Panc1 (cell line): ENCODE results near the gene EPHB2. TPM values are rescaled to one million over a fixed set of nuclear protein-coding genes. Genes with fewer than 3 reads are reported as not detected.
A peak's percentile ranks its signal among the peaks of the same experiment; 100 is the strongest.

Experiments used
- ATAC-seq: fragments of 200-7000 bp; cut with Tn5 transposase; 2 replicates; pipeline ENCODE4 v1.9.1; 2020; ENCODE audit warnings: mild to moderate bottlenecking, moderate library complexity
- BruUV-seq: library from RNA; stranded (reverse); fragments of 400-500 nt; replicated peaks from 2 replicates; lab custom pipeline; 2021; lab: Mats Ljungman, UMichigan
- CTCF ChIA-PET: fragments of 300-600 bp; sonication (Branson Sonifier 250); formaldehyde crosslinking; loops from one replicate; lab custom pipeline; 2022; ENCODE audit warnings: antibody characterized with exemption; lab: Charles Lee
- POLR2A ChIA-PET: fragments of 300-600 bp; sonication (Branson Sonifier 250); formaldehyde crosslinking; loops from one replicate; lab custom pipeline; 2022; ENCODE audit warnings: antibody characterized with exemption; lab: Charles Lee
- DNase-seq: peaks from one replicate; pipeline ENCODE4 v3.0.0-alpha.2; 2010; ENCODE audit warnings: low read depth, low spot score
- H3K27ac ChIP-seq: 2 replicates; pipeline ENCODE4 v1.5.1; 2011; ENCODE audit warnings: mild to moderate bottlenecking, low read length, inconsistent platforms
- H3K27me3 ChIP-seq: fragments of 200-500 bp; sonication (Bioruptor generic); 2 replicates; pipeline ENCODE4 v1.6.0; 2014; ENCODE audit warnings: low read length, inconsistent platforms; ENCODE audit not compliant: control insufficient read depth, insufficient read depth
- H3K36me3 ChIP-seq: fragments of 200-500 bp; sonication (Bioruptor generic); 2 replicates; pipeline ENCODE4 v1.5.1; 2014; ENCODE audit warnings: inconsistent platforms, mild to moderate bottlenecking, low read length, moderate library complexity; ENCODE audit not compliant: control insufficient read depth, insufficient read depth
- H3K4me1 ChIP-seq: 2 replicates; pipeline ENCODE4 v1.5.1; 2011; ENCODE audit warnings: inconsistent platforms, mild to moderate bottlenecking, low read length, moderate library complexity; ENCODE audit not compliant: control insufficient read depth, insufficient read depth
- H3K4me3 ChIP-seq, 2 experiments: 2 replicates each; pipeline ENCODE4 v1.5.1; 2011 to 2012; ENCODE audit warnings: low read depth in 2 of 2, low read length in 2 of 2, mild to moderate bottlenecking in 2 of 2, inconsistent platforms in 1 of 2, moderate library complexity in 1 of 2
- H3K9me3 ChIP-seq: fragments of 200-500 bp; sonication (Bioruptor generic); 2 replicates; pipeline ENCODE4 v1.5.1; 2014; ENCODE audit warnings: low read depth, mild to moderate bottlenecking, inconsistent platforms, low read length, moderate library complexity; ENCODE audit not compliant: control insufficient read depth, insufficient read depth
- CTCF ChIP-seq: fragments of 450-650 bp; IDR thresholded peaks from 2 replicates; pipeline ENCODE4 v1.5.1; 2017; ENCODE audit warnings: mild to moderate bottlenecking
- POLR2AphosphoS5 ChIP-seq: IDR thresholded peaks from 2 replicates; pipeline ENCODE4 v1.6.1; 2012; ENCODE audit warnings: mild to moderate bottlenecking, low read depth, low read length, moderate library complexity
- SIN3A ChIP-seq: IDR thresholded peaks from 2 replicates; pipeline ENCODE4 v1.6.1; 2012; ENCODE audit warnings: low read depth, mild to moderate bottlenecking, low read length, moderate library complexity, borderline replicate concordance; ENCODE audit not compliant: insufficient read depth
- TCF7L2 ChIP-seq: IDR thresholded peaks from 2 replicates; pipeline ENCODE4 v1.6.1; 2011; ENCODE audit warnings: mild to moderate bottlenecking, low read depth, low read length, inconsistent platforms
- in situ Hi-C: cut with HindIII; loops from 2 replicates; pipeline ENCODE4 v1.10.0; 2016; ENCODE audit warnings: low sequenced_read_pairs, low pct_unique_long_range_greater_than_20kb
- intact Hi-C: fragments of 100-400 bp; cut with micrococcal nuclease; formaldehyde crosslinking; loops from one replicate; pipeline ENCODE4 v1.10.0; 2022; ENCODE audit not compliant: unreplicated experiment
- total RNA-seq: library from RNA; stranded (reverse); gene quantifications from one replicate; pipeline ENCODE4 v1.2.1, GENCODE V29; 2021; ENCODE audit not compliant: unreplicated experiment
- TF ChIP-seq, protein P1 (sequence below), 2 experiments: IDR thresholded peaks; 2 replicates each; pipeline ENCODE4 v1.6.1; 2011 to 2012; ENCODE audit warnings: low read depth in 2 of 2, control low read depth in 1 of 2, low read length in 1 of 2, mild to moderate bottlenecking in 1 of 2, moderate library complexity in 1 of 2; ENCODE audit not compliant: insufficient read depth in 1 of 2

The EPHB2 gene
- total RNA-seq, 1 experiment from 2014 or later = 29.0 TPM

GRCh38 chr1:22893292-22893691 lies 182.7 kb downstream of the EPHB2 start:
- Histone ChIP-seq H3K4me1 (no peaks in the 10 kb centered on the region), H3K27me3 (no peaks in the 10 kb centered on the region), H3K36me3 (no peaks in the 10 kb centered on the region), H3K27ac (no peak overlapping the region), H3K4me3 (no peak overlapping the region), H3K9me3 (no peaks in the 10 kb centered on the region)
- intact Hi-C loops = no loop called here
- CTCF ChIA-PET = interaction anchor here (0.6 to 1.1 kb wide), 2 partner anchors 85 to 194 kb away, joined by 3 to 7 read pairs; no protein-coding TSS in a partner anchor
- TF ChIP-seq POLR2AphosphoS5 (no peak), CTCF (no peak), SIN3A (no peak), TCF7L2 (no peak)
- TF ChIP-seq, protein P1, sequence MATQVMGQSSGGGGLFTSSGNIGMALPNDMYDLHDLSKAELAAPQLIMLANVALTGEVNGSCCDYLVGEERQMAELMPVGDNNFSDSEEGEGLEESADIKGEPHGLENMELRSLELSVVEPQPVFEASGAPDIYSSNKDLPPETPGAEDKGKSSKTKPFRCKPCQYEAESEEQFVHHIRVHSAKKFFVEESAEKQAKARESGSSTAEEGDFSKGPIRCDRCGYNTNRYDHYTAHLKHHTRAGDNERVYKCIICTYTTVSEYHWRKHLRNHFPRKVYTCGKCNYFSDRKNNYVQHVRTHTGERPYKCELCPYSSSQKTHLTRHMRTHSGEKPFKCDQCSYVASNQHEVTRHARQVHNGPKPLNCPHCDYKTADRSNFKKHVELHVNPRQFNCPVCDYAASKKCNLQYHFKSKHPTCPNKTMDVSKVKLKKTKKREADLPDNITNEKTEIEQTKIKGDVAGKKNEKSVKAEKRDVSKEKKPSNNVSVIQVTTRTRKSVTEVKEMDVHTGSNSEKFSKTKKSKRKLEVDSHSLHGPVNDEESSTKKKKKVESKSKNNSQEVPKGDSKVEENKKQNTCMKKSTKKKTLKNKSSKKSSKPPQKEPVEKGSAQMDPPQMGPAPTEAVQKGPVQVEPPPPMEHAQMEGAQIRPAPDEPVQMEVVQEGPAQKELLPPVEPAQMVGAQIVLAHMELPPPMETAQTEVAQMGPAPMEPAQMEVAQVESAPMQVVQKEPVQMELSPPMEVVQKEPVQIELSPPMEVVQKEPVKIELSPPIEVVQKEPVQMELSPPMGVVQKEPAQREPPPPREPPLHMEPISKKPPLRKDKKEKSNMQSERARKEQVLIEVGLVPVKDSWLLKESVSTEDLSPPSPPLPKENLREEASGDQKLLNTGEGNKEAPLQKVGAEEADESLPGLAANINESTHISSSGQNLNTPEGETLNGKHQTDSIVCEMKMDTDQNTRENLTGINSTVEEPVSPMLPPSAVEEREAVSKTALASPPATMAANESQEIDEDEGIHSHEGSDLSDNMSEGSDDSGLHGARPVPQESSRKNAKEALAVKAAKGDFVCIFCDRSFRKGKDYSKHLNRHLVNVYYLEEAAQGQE (IDR thresholded peaks at IDR 0.05; ENCODE audit: insufficient read depth in 1 of 2, low read depth in 2 of 2, low read length in 1 of 2) = no peak
- DNase-seq (no peak), ATAC-seq (no peak)
- POLR2A ChIA-PET = no interaction called here
- no TSS peak for BruUV-seq
- in situ Hi-C loops = no loop called here

- intact Hi-C loops (no loop called here), in situ Hi-C loops (no loop called here)
- ChIA-PET CTCF (no interaction called here), POLR2A (no interaction called here)
- ATAC-seq (no peak), DNase-seq (no peak)
- no peaks in the 10 kb centered on the region for H3K36me3 ChIP-seq
- no peaks in the 10 kb centered on the region for H3K4me1 ChIP-seq
- H3K4me3 ChIP-seq = no peak overlapping the region
- H3K27me3 ChIP-seq = no peaks in the 10 kb centered on the region
- BruUV-seq = no TSS peak
- H3K27ac ChIP-seq = no peak overlapping the region
- no peaks in the 10 kb centered on the region for H3K9me3 ChIP-seq
- TF ChIP-seq POLR2AphosphoS5 = no peak
- no peak for TF ChIP-seq SIN3A
Observed at GRCh38 chr1:22895357-22895756, 184.7 kb downstream of the EPHB2 start.

DNA sequence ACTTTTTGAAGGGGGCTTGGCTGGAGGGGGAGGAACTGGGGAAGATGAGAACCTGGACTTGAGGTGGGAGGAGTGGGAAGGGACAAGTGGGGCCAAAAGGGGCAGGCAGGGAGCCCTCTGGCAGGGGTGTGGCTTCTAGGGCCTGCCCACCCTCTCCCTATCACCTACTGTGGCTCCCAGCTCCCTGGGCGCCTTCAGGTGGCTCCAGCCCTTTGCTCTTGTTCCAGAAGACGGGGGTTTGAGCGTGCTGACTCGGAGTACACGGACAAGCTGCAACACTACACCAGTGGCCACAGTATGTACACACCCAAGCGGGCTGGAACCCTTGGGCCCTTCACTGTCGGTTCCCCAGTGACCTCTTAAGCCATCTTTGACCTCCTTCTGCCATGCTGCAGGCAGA lies 185.5 kb downstream of the EPHB2 start:
- DNase-seq (no peak), ATAC-seq (peak; percentile 33; the same call in 1 of the 2 replicates)
- Histone ChIP-seq H3K9me3 (no peaks in the 10 kb centered on the region), H3K4me1 (no peaks in the 10 kb centered on the region), H3K27ac (no peak overlapping the region), H3K27me3 (no peaks in the 10 kb centered on the region), H3K4me3 (no peak overlapping the region), H3K36me3 (no peaks in the 10 kb centered on the region)
- ChIA-PET POLR2A (no interaction called here), CTCF (interaction anchor here (0.6 kb wide), 1 partner anchor 112 kb away, joined by 3 read pairs; no protein-coding TSS in a partner anchor)
- in situ Hi-C loops (no loop called here), intact Hi-C loops (no loop called here)
- no TSS peak for BruUV-seq
- TF ChIP-seq TCF7L2 (no peak), CTCF (no peak), SIN3A (no peak), POLR2AphosphoS5 (no peak)
- TF ChIP-seq, protein P1 (IDR thresholded peaks at IDR 0.05; ENCODE audit: insufficient read depth in 1 of 2, low read depth in 2 of 2, low read length in 1 of 2) = no peak
